PC-3 (cell line): ENCODE data around the gene ZNF132.

Source experiments
- CTCF ChIP-seq: fragments of 300-600 bp; sonication (generic); conservative IDR thresholded peaks from 2 replicates; pipeline ENCODE4 v1.5.1; 2017; ENCODE audit warnings: antibody characterized with exemption, low read depth, mild to moderate bottlenecking, low read length
- EZH2 ChIP-seq: fragments of 300-600 bp; sonication (generic); IDR thresholded peaks from one replicate; pipeline ENCODE4 v1.6.1; 2017; ENCODE audit warnings: antibody characterized with exemption, mild to moderate bottlenecking, low read length; ENCODE audit not compliant: unreplicated experiment
- EZH2phosphoT487 ChIP-seq: fragments of 300-600 bp; sonication (generic); IDR thresholded peaks from 2 replicates; pipeline ENCODE4 v1.6.1; 2018; ENCODE audit warnings: mild to moderate bottlenecking, antibody characterized with exemption, low read length, borderline replicate concordance

- TF ChIP-seq EZH2 (no peak), CTCF (no peak), EZH2phosphoT487 (no peak)
Observed at GRCh38 chr19:58451358-58452101, 11.6 kb upstream of the ZNF132 start, which contains the start of gene ZNF324B.
